Neural progenitor cell (in vitro differentiated cells): ENCODE data around the gene ITGBL1. TPM values are rescaled to one million over a fixed set of nuclear protein-coding genes. Genes with fewer than 3 reads are reported as not detected.

Source experiments
- DNase-seq: peaks from one replicate; pipeline ENCODE4 v3.0.0-alpha.2; 2016; ENCODE audit warnings: low spot score
- H2AFZ ChIP-seq: fragments of 200-600 bp; sonication (generic); replicated peaks from 2 replicates; pipeline ENCODE4 v1.6.1; 2016; ENCODE audit warnings: antibody characterized with exemption
- H3F3A ChIP-seq: fragments of 200-600 bp; sonication (generic); 2 replicates; pipeline ENCODE4 v1.6.1; 2016; ENCODE audit warnings: antibody characterized with exemption, low read depth
- H3K27ac ChIP-seq: fragments of 200-600 bp; sonication (generic); 2 replicates; pipeline ENCODE4 v1.5.1; 2016; ENCODE audit warnings: mild to moderate bottlenecking
- H3K27me3 ChIP-seq: fragments of 200-600 bp; sonication (generic); 2 replicates; pipeline ENCODE4 v1.6.1; 2016; ENCODE audit warnings: mild to moderate bottlenecking, moderate library complexity
- H3K36me3 ChIP-seq: fragments of 200-600 bp; sonication (generic); 2 replicates; pipeline ENCODE4 v1.5.1; 2016
- H3K4me1 ChIP-seq: fragments of 200-600 bp; sonication (generic); 2 replicates; pipeline ENCODE4 v1.6.1; 2016; ENCODE audit warnings: mixed run types
- H3K4me2 ChIP-seq: fragments of 200-600 bp; sonication (generic); 2 replicates; pipeline ENCODE4 v1.6.1; 2016
- H3K4me3 ChIP-seq: fragments of 200-600 bp; sonication (generic); 2 replicates; pipeline ENCODE4 v1.5.1; 2016
- H3K79me2 ChIP-seq: fragments of 200-600 bp; sonication (generic); 2 replicates; pipeline ENCODE4 v1.6.1; 2016; ENCODE audit warnings: low read depth
- H3K9ac ChIP-seq: fragments of 200-600 bp; sonication (generic); 2 replicates; pipeline ENCODE4 v1.6.1; 2016
- H3K9me3 ChIP-seq: fragments of 200-600 bp; sonication (generic); 2 replicates; pipeline ENCODE4 v1.5.1; 2016; ENCODE audit warnings: low read depth
- H4K20me1 ChIP-seq: fragments of 200-600 bp; sonication (generic); 2 replicates; pipeline ENCODE4 v1.6.1; 2016; ENCODE audit warnings: low read depth
- H3K27ac Mint-ChIP-seq: 3 replicates; pipeline ENCODE4 v1.8.0; 2021; ENCODE audit warnings: mixed read lengths
- H3K27me3 Mint-ChIP-seq: 2 replicates; pipeline ENCODE4 v1.8.0; 2022; ENCODE audit warnings: low read depth, mild to moderate bottlenecking, inconsistent platforms, moderate library complexity, mixed read lengths; ENCODE audit not compliant: insufficient read depth
- H3K36me3 Mint-ChIP-seq: 3 replicates; pipeline ENCODE4 v1.8.0; 2021; ENCODE audit warnings: mixed read lengths
- H3K4me1 Mint-ChIP-seq: 3 replicates; pipeline ENCODE4 v1.8.0; 2021; ENCODE audit warnings: mixed read lengths
- H3K4me3 Mint-ChIP-seq: 3 replicates; pipeline ENCODE4 v1.8.0; 2021; ENCODE audit warnings: mild to moderate bottlenecking, moderate library complexity, mixed read lengths
- H3K9me3 Mint-ChIP-seq: 3 replicates; pipeline ENCODE4 v1.8.0; 2020; ENCODE audit warnings: mixed read lengths
- CTCF ChIP-seq: fragments of 200-600 bp; sonication (generic); IDR thresholded peaks from 2 replicates; pipeline ENCODE4 v1.5.1; 2017; ENCODE audit warnings: antibody characterized with exemption, mild to moderate bottlenecking
- EZH2 ChIP-seq: fragments of 200-600 bp; sonication (generic); IDR thresholded peaks from 2 replicates; pipeline ENCODE4 v1.6.1; 2017; ENCODE audit warnings: antibody characterized with exemption, mild to moderate bottlenecking, moderate library complexity
- EZH2phosphoT487 ChIP-seq: fragments of 200-600 bp; sonication (generic); IDR thresholded peaks from 2 replicates; pipeline ENCODE4 v1.6.1; 2017; ENCODE audit warnings: antibody characterized with exemption
- total RNA-seq: library from RNA; depleted of rRNA; stranded (reverse); fragments of >200 nt; gene quantifications from 2 replicates; pipeline ENCODE4 v1.2.3, GENCODE V29; 2015; ENCODE audit warnings: low replicate concordance

Gene ITGBL1
- total RNA-seq, 1 donor from 2014 or later, result not detected

GRCh38 chr13:101655435-101655834 lies 203.0 kb downstream of the ITGBL1 start:
- no peaks in the 10 kb centered on the region for H3K36me3 Mint-ChIP-seq
- H3K4me3 Mint-ChIP-seq, result no peak overlapping the region
- no peaks in the 10 kb centered on the region for H3K27me3 ChIP-seq
- no peak overlapping the region for H3K27ac Mint-ChIP-seq
- no peaks in the 10 kb centered on the region for H3K79me2 ChIP-seq
- H3K9ac ChIP-seq, result no peak overlapping the region
- H3K9me3 Mint-ChIP-seq, result peaks cover 4% of the 10 kb centered on the region
- H3K4me3 ChIP-seq, result no peak overlapping the region
- no peaks in the 10 kb centered on the region for H3K4me1 Mint-ChIP-seq
- no peaks in the 10 kb centered on the region for H4K20me1 ChIP-seq
- H2AFZ ChIP-seq, result no peak overlapping the region
- TF ChIP-seq EZH2phosphoT487 (no peak), CTCF (no peak), EZH2 (no peak)
- H3K4me2 ChIP-seq, result no peak overlapping the region
- DNase-seq, result no peak
- H3F3A ChIP-seq, result no peaks in the 10 kb centered on the region
- H3K36me3 ChIP-seq, result no peaks in the 10 kb centered on the region
- H3K27ac ChIP-seq, result no peak overlapping the region
- no peaks in the 10 kb centered on the region for H3K4me1 ChIP-seq
- no peaks in the 10 kb centered on the region for H3K9me3 ChIP-seq
- peaks cover 4% of the 10 kb centered on the region for H3K27me3 Mint-ChIP-seq

GRCh38 chr13:101660711-101661110 lies 208.2 kb downstream of the ITGBL1 start:
- H3K9me3 Mint-ChIP-seq, result no peaks in the 10 kb centered on the region

GRCh38 chr13:101661839-101662238 lies 209.4 kb downstream of the ITGBL1 start:
- no peaks in the 10 kb centered on the region for H3K36me3 ChIP-seq
- H3K79me2 ChIP-seq, result no peaks in the 10 kb centered on the region
- Mint-ChIP-seq H3K27me3 (peaks cover 4% of the 10 kb centered on the region), H3K36me3 (no peaks in the 10 kb centered on the region), H3K4me1 (no peaks in the 10 kb centered on the region), H3K9me3 (no peaks in the 10 kb centered on the region), H3K4me3 (no peak overlapping the region), H3K27ac (no peak overlapping the region)
- H2AFZ ChIP-seq, result no peak overlapping the region
- no peaks in the 10 kb centered on the region for H3K27me3 ChIP-seq
- no peak overlapping the region for H3K9ac ChIP-seq
- no peak overlapping the region for H3K27ac ChIP-seq
- H3K4me1 ChIP-seq, result no peaks in the 10 kb centered on the region
- H4K20me1 ChIP-seq, result no peaks in the 10 kb centered on the region
- peak; percentile 8 for DNase-seq
- no peak overlapping the region for H3K4me2 ChIP-seq
- TF ChIP-seq CTCF, result no peak
- no peak for TF ChIP-seq EZH2
- no peak for TF ChIP-seq EZH2phosphoT487
- H3F3A ChIP-seq, result no peaks in the 10 kb centered on the region
- H3K4me3 ChIP-seq, result no peak overlapping the region
- H3K9me3 ChIP-seq, result no peaks in the 10 kb centered on the region

More at GRCh38 chr13:101660711-101661110, 208.2 kb downstream of the ITGBL1 start:
- no peak overlapping the region for H3K27ac Mint-ChIP-seq
- peaks cover 4% of the 10 kb centered on the region for H3K27me3 Mint-ChIP-seq
- Histone ChIP-seq H3K9ac (no peak overlapping the region), H3K79me2 (no peaks in the 10 kb centered on the region), H4K20me1 (no peaks in the 10 kb centered on the region), H3K36me3 (no peaks in the 10 kb centered on the region), H3K4me2 (no peak overlapping the region), H2AFZ (no peak overlapping the region), H3K27ac (no peak overlapping the region), H3K4me1 (no peaks in the 10 kb centered on the region), H3K4me3 (no peak overlapping the region), H3K9me3 (no peaks in the 10 kb centered on the region), H3F3A (no peaks in the 10 kb centered on the region), H3K27me3 (no peaks in the 10 kb centered on the region)
- H3K36me3 Mint-ChIP-seq, result no peaks in the 10 kb centered on the region
- TF ChIP-seq EZH2 (no peak), CTCF (no peak), EZH2phosphoT487 (no peak)
- no peaks in the 10 kb centered on the region for H3K4me1 Mint-ChIP-seq
- no peak overlapping the region for H3K4me3 Mint-ChIP-seq
- no peak for DNase-seq
